B cell (primary cell): Measurements from ENCODE around the gene GATM. TPM values are rescaled to one million over a fixed set of nuclear protein-coding genes. Genes with fewer than 3 reads are reported as not detected.

Experiments used
- ATAC-seq: fragments of 200-7000 bp; cut with Tn5 transposase; one replicate; pipeline ENCODE4 v1.10.0; 2021; ENCODE audit warnings: low read depth, mild to moderate bottlenecking, moderate number of reproducible peaks, moderate library complexity
- CTCF ChIA-PET: fragments of 350-600 bp; sonication (Branson Sonifier 250); formaldehyde crosslinking; loops from one replicate; lab custom pipeline; 2021; ENCODE audit warnings: antibody characterized with exemption, inconsistent platforms; lab: Charles Lee
- POLR2A ChIA-PET: fragments of 350-600 bp; sonication (Branson Sonifier 250); formaldehyde crosslinking; loops from one replicate; lab custom pipeline; 2021; ENCODE audit warnings: antibody characterized with exemption; lab: Charles Lee
- DNase-seq: peaks from one replicate; pipeline ENCODE4 v3.0.0; 2013
- H2AFZ ChIP-seq: 2 replicates; pipeline ENCODE4 v1.6.1; 2012; ENCODE audit warnings: mild to moderate bottlenecking, low read depth, low read length; ENCODE audit not compliant: insufficient read depth, poor library complexity, severe bottlenecking
- H3K27ac ChIP-seq, 2 donors: 1 replicate in 1 of 2; 2 replicates in 1 of 2; pipeline ENCODE4 v1.5.1; 2012 to 2013; ENCODE audit warnings: low read length in 2 of 2, mild to moderate bottlenecking in 2 of 2, moderate library complexity in 1 of 2
- H3K27me3 ChIP-seq, 4 experiments: fragments of 200-600 bp in 1 of 4; sonication (generic) in 1 of 4; replicated peaks in 1 of 4; 1 replicate in 2 of 4; 2 replicates in 2 of 4; pipeline versions ENCODE4 v1.6.1 to v1.7.0; 2013 to 2016; ENCODE audit warnings: low read length in 3 of 4, mild to moderate bottlenecking in 2 of 4, mixed read lengths in 1 of 4, moderate library complexity in 1 of 4; ENCODE audit not compliant: insufficient read depth in 4 of 4, control insufficient read depth in 3 of 4; ENCODE audit errors: control extremely low read depth in 1 of 4
- H3K36me3 ChIP-seq, 2 experiments: replicated peaks in 1 of 2; 1 replicate in 1 of 2; 2 replicates in 1 of 2; pipeline versions ENCODE4 v1.6.1 to v1.7.1; 2013; ENCODE audit warnings: low read length in 1 of 2; ENCODE audit not compliant: insufficient read depth in 2 of 2, control insufficient read depth in 1 of 2; ENCODE audit errors: control extremely low read depth in 1 of 2, extremely low read depth in 1 of 2
- H3K4me1 ChIP-seq, 2 donors: fragments of 200-600 bp in 1 of 2; sonication (generic) in 1 of 2; 1 replicate in 1 of 2; 2 replicates in 1 of 2; pipeline versions ENCODE4 v1.5.1 to v1.6.1; 2013 to 2017; ENCODE audit warnings: low read length in 2 of 2; ENCODE audit not compliant: control insufficient read depth in 2 of 2, insufficient read depth in 2 of 2
- H3K4me2 ChIP-seq: replicated peaks from 2 replicates; pipeline ENCODE3; 2012; ENCODE audit warnings: mild to moderate bottlenecking, low read depth, low read length; ENCODE audit not compliant: poor library complexity, severe bottlenecking
- H3K4me3 ChIP-seq, 5 experiments: fragments of 200-600 bp in 1 of 5; sonication (generic) in 1 of 5; 1 replicate in 3 of 5; 2 replicates in 2 of 5; pipeline versions ENCODE4 v1.5.1 to v1.7.0; 2011 to 2016; ENCODE audit warnings: low read length in 4 of 5, mild to moderate bottlenecking in 4 of 5, low read depth in 2 of 5, control low read depth in 1 of 5, moderate library complexity in 1 of 5; ENCODE audit not compliant: insufficient read depth in 1 of 5; ENCODE audit errors: control extremely low read depth in 1 of 5, extremely low read depth in 1 of 5
- H3K79me2 ChIP-seq: fragments of 200-600 bp; sonication (generic); one replicate; pipeline ENCODE4 v1.6.0; 2016; ENCODE audit warnings: low read length; ENCODE audit not compliant: control insufficient read depth, insufficient read depth
- H3K9ac ChIP-seq: fragments of 200-600 bp; sonication (generic); 2 replicates; pipeline ENCODE4 v1.6.1; 2017; ENCODE audit warnings: mild to moderate bottlenecking, low read length, moderate library complexity
- H3K9me3 ChIP-seq, 3 donors: one replicate each; pipeline versions ENCODE4 v1.6.1 to v1.7.1; 2013; ENCODE audit warnings: low read length in 2 of 3; ENCODE audit not compliant: control insufficient read depth in 2 of 3, insufficient read depth in 1 of 3; ENCODE audit errors: control extremely low read depth in 1 of 3
- H4K20me1 ChIP-seq: 2 replicates; pipeline ENCODE4 v1.6.0; 2012; ENCODE audit warnings: mild to moderate bottlenecking, low read length; ENCODE audit not compliant: insufficient read depth, control insufficient read depth, poor library complexity, severe bottlenecking
- H3K27ac Mint-ChIP-seq: one replicate; pipeline ENCODE4 v1.8.0; 2021; ENCODE audit warnings: mixed read lengths
- H3K27me3 Mint-ChIP-seq: one replicate; pipeline ENCODE4 v1.8.0; 2021; ENCODE audit warnings: mixed read lengths
- H3K4me1 Mint-ChIP-seq: one replicate; pipeline ENCODE4 v1.8.0; 2021; ENCODE audit warnings: mixed read lengths
- H3K4me3 Mint-ChIP-seq: one replicate; pipeline ENCODE4 v1.8.0; 2021; ENCODE audit warnings: mixed read lengths
- H3K9me3 Mint-ChIP-seq: one replicate; pipeline ENCODE4 v1.8.0; 2022; ENCODE audit warnings: mixed read lengths; ENCODE audit not compliant: insufficient read depth
- EZH2 ChIP-seq: IDR thresholded peaks from 2 replicates; pipeline ENCODE4 v1.6.1; 2012; ENCODE audit warnings: borderline replicate concordance, low read depth, mild to moderate bottlenecking, moderate library complexity, low read length; ENCODE audit not compliant: insufficient read depth, poor library complexity, severe bottlenecking
- WGBS: methylation state at CpG from one replicate; pipeline ENCODE4 v1.1.5; 2013; ENCODE audit warnings: missing lambda C conversion rate; ENCODE audit not compliant: insufficient coverage; 5-methylcytosine and 5-hydroxymethylcytosine counted together
- intact Hi-C: fragments of 100-400 bp; cut with micrococcal nuclease; formaldehyde crosslinking; loops from one replicate; pipeline ENCODE4 v1.10.0; 2022
- polyA plus RNA-seq: library from polyadenylated mRNA; depleted of rRNA; stranded (reverse); fragments of >200 nt; gene quantifications from 2 replicates; pipeline ENCODE4 v1.2.3, GENCODE V29; 2012
- total RNA-seq, 2 donors: library from RNA; stranded (reverse); fragments of 120-200 nt in 1 of 2; gene quantifications; 1 replicate in 1 of 2; 2 replicates in 1 of 2; pipeline versions ENCODE4 v1.2.3 to v1.2.4, GENCODE V29; 2013 to 2022
- TF ChIP-seq, protein P1 (sequence below): fragments of 200-600 bp; IDR thresholded peaks from one replicate; pipeline ENCODE4 v1.8.0; 2022; ENCODE audit warnings: antibody characterized with exemption, mild to moderate bottlenecking

The GATM gene
- total and polyA plus RNA-seq, 2 donors (not counting 1 experiment from before 2014, with no cell fraction given): 9.6 to 18.2 TPM

DNA sequence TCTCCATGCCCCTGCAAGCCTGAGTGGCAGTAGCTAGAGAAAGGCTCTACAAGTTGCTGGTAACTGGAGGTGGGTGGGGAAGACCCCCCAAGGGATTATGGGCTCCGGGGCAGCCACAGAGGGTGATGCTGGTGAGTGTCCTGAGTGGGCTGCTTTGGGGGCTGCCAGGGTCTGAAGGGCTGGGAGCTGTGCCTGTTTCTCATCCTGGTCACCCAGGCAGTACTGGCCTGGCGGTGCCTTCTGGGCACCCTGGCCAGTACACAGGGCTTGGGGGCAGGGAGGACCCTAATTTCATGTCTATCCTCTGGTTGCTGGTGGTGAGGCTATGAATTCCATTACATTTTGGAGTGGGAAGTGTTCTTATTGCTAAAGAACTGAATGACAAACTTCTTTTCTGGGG is 46.1 kb upstream of the GATM start:
- Histone ChIP-seq H2AFZ (no peak overlapping the region), H3K4me2 (no peak overlapping the region), H3K79me2 (no peaks in the 10 kb centered on the region), H3K27ac (no peak overlapping the region), H4K20me1 (no peaks in the 10 kb centered on the region), H3K4me1 (no peaks in the 10 kb centered on the region), H3K9ac (no peak overlapping the region), H3K4me3 (no peak overlapping the region), H3K27me3 (no peaks in the 10 kb centered on the region), H3K9me3 (no peaks in the 10 kb centered on the region), H3K36me3 (peaks cover 2 to 29% of the 10 kb centered on the region in 2 experiments)
- intact Hi-C loops: loop anchor here (5.0 kb wide), 1 partner anchor 33 kb away; no protein-coding TSS in a partner anchor
- Mint-ChIP-seq H3K27me3 (no peaks in the 10 kb centered on the region), H3K9me3 (no peaks in the 10 kb centered on the region), H3K4me3 (no peak overlapping the region), H3K27ac (no peak overlapping the region), H3K4me1 (no peaks in the 10 kb centered on the region)
- ChIA-PET CTCF (interaction anchor here (1.6 kb wide), 1 partner anchor 34 kb away, joined by 5 read pairs; no protein-coding TSS in a partner anchor), POLR2A (no interaction called here)
- no peak for DNase-seq
- no peak for ATAC-seq
- 92% methylated on average over 2 of the region's 2 CpGs for WGBS
- TF ChIP-seq EZH2: no peak
- TF ChIP-seq, protein P1, sequence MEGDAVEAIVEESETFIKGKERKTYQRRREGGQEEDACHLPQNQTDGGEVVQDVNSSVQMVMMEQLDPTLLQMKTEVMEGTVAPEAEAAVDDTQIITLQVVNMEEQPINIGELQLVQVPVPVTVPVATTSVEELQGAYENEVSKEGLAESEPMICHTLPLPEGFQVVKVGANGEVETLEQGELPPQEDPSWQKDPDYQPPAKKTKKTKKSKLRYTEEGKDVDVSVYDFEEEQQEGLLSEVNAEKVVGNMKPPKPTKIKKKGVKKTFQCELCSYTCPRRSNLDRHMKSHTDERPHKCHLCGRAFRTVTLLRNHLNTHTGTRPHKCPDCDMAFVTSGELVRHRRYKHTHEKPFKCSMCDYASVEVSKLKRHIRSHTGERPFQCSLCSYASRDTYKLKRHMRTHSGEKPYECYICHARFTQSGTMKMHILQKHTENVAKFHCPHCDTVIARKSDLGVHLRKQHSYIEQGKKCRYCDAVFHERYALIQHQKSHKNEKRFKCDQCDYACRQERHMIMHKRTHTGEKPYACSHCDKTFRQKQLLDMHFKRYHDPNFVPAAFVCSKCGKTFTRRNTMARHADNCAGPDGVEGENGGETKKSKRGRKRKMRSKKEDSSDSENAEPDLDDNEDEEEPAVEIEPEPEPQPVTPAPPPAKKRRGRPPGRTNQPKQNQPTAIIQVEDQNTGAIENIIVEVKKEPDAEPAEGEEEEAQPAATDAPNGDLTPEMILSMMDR: no peak

GRCh38 chr15:45417303-45417950 is 39.1 kb upstream of the GATM start:
- ATAC-seq: no peak
- Histone ChIP-seq H2AFZ (no peak overlapping the region), H3K9me3 (no peaks in the 10 kb centered on the region), H3K4me1 (no peaks in the 10 kb centered on the region), H4K20me1 (no peaks in the 10 kb centered on the region), H3K27ac (no peak overlapping the region), H3K27me3 (no peaks in the 10 kb centered on the region), H3K36me3 (peaks cover 15 to 80% of the 10 kb centered on the region in 2 experiments), H3K4me2 (no peak overlapping the region), H3K79me2 (no peaks in the 10 kb centered on the region), H3K9ac (no peak overlapping the region), H3K4me3 (no peak overlapping the region)
- WGBS: 100% methylated on average over 2 of the region's 7 CpGs
- TF ChIP-seq, protein P1: no peak
- no peak for TF ChIP-seq EZH2
- ChIA-PET POLR2A (no interaction called here), CTCF (interaction anchor here (0.7 kb wide), 1 partner anchor 13 kb away, joined by 3 read pairs; no protein-coding TSS in a partner anchor)
- Mint-ChIP-seq H3K27me3 (no peaks in the 10 kb centered on the region), H3K27ac (no peak overlapping the region), H3K4me3 (no peak overlapping the region), H3K9me3 (no peaks in the 10 kb centered on the region), H3K4me1 (peaks cover 15% of the 10 kb centered on the region)
- no peak for DNase-seq
- intact Hi-C loops: no loop called here
